ENCODE measurements around the gene ICAM1.

- TF ChIP-seq CTCF (IDR thresholded peaks at IDR 0.05) (no peak), POLR2A (IDR thresholded peaks at IDR 0.05) (no peak)
These were observed 21.4 kb downstream of the ICAM1 start for GRCh38 chr19:10292206-10292788.
